Body of pancreas (tissue), 4 donors: ENCODE results near the gene ADGRL1. TPM values are rescaled to one million over a fixed set of nuclear protein-coding genes. Genes with fewer than 3 reads are reported as not detected.

Source experiments
- ATAC-seq: fragments of 150-250 bp; one replicate; pipeline ENCODE4 v1.9.1; 2016
- DNase-seq, 4 donors: peaks; one replicate each; pipeline ENCODE4 v3.0.0-alpha.2; 2019
- H3K27ac ChIP-seq, 4 donors: fragments of 200-600 bp; sonication (generic); 1 replicate in 3 of 4; 2 replicates in 1 of 4; pipeline versions ENCODE4 v1.5.1 to v1.6.1; 2016 to 2019; ENCODE audit warnings: mild to moderate bottlenecking in 1 of 4, mixed read lengths in 1 of 4, moderate library complexity in 1 of 4
- H3K27me3 ChIP-seq, 2 donors: fragments of 200-600 bp; sonication (generic); one replicate each; pipeline ENCODE4 v1.6.0; 2016; ENCODE audit warnings: mild to moderate bottlenecking in 1 of 2
- H3K36me3 ChIP-seq, 2 donors: fragments of 200-600 bp; sonication (generic); replicated peaks in 1 of 2; 2 replicates each; pipeline ENCODE4 v1.5.1; 2016; ENCODE audit warnings: low read depth in 2 of 2; ENCODE audit not compliant: insufficient read depth in 1 of 2
- H3K4me1 ChIP-seq: fragments of 200-600 bp; sonication (generic); one replicate; pipeline ENCODE4 v1.6.0; 2016
- H3K4me3 ChIP-seq, 2 donors: fragments of 200-600 bp; sonication (generic); 1 replicate in 1 of 2; 2 replicates in 1 of 2; pipeline ENCODE4 v1.5.1; 2016 to 2019
- H3K9me3 ChIP-seq, 3 donors: fragments of 200-600 bp; sonication (generic); 1 replicate in 2 of 3; 2 replicates in 1 of 3; pipeline ENCODE4 v1.5.1; 2016
- POLR2A ChIP-seq, 3 donors: fragments of 450-650 bp; IDR thresholded peaks; one replicate each; pipeline ENCODE4 v1.6.1; 2016; ENCODE audit warnings: antibody characterized with exemption in 3 of 3, mild to moderate bottlenecking in 2 of 3
- WGBS, 2 donors: methylation state at CpG; one replicate each; pipeline ENCODE4 v1.1.5; 2017; 5-methylcytosine and 5-hydroxymethylcytosine counted together
- intact Hi-C: fragments of 100-400 bp; cut with DNase I; formaldehyde crosslinking; loops from one replicate; pipeline ENCODE4 v1.15.1; 2023
- total RNA-seq, 2 donors: library from RNA; depleted of rRNA; stranded (reverse); fragments of >200 nt; gene quantifications; one replicate each; pipeline ENCODE4 v1.1.0, GENCODE V29; 2016
- TF ChIP-seq, protein P1 (sequence below), 7 experiments: fragments of 450-650 bp in 4 of 7; fragments of 200-600 bp in 3 of 7; sonication (generic) in 3 of 7; IDR thresholded peaks; one replicate each; pipeline ENCODE4 v1.5.1; 2016 to 2019; ENCODE audit warnings: antibody characterized with exemption in 7 of 7

The ADGRL1 gene
- total RNA-seq, 2 donors from 2014 or later, result 12.5 to 16.5 TPM

DNA sequence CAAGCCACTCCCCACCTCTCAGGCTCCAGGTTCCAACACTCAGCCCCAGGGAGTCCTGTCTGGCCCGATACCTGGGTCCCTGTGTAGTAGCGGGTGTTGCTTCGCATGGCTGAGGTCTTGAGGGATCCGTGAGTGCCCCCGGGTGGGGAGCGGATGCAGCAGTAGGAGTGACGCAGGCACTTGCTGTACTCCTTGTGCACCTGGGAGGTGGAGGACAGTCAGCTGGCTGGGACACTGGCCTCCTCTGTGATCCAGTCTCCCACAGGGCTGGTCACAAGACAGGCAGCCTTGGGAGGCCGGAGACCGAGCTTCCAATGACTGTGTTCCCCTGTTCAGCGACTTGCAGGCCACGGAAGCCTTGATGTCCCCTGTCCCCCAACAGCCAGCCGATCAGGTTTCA is 53.3 kb downstream of the ADGRL1 start:
- H3K27ac ChIP-seq, result no peak overlapping the region
- peaks cover 6% of the 10 kb centered on the region for H3K4me1 ChIP-seq
- H3K9me3 ChIP-seq, result no peaks in the 10 kb centered on the region
- intact Hi-C loops, result no loop called here
- peaks cover 0 to 3% of the 10 kb centered on the region in 2 donors for H3K36me3 ChIP-seq
- no peak for DNase-seq
- TF ChIP-seq POLR2A (IDR thresholded peaks at IDR 0.05), result no peak
- TF ChIP-seq, protein P1, sequence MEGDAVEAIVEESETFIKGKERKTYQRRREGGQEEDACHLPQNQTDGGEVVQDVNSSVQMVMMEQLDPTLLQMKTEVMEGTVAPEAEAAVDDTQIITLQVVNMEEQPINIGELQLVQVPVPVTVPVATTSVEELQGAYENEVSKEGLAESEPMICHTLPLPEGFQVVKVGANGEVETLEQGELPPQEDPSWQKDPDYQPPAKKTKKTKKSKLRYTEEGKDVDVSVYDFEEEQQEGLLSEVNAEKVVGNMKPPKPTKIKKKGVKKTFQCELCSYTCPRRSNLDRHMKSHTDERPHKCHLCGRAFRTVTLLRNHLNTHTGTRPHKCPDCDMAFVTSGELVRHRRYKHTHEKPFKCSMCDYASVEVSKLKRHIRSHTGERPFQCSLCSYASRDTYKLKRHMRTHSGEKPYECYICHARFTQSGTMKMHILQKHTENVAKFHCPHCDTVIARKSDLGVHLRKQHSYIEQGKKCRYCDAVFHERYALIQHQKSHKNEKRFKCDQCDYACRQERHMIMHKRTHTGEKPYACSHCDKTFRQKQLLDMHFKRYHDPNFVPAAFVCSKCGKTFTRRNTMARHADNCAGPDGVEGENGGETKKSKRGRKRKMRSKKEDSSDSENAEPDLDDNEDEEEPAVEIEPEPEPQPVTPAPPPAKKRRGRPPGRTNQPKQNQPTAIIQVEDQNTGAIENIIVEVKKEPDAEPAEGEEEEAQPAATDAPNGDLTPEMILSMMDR (IDR thresholded peaks at IDR 0.05), result no peak
- 87 to 92% methylated on average over 6 to 10 of the region's 12 CpGs for WGBS, 2 donors
- no peak for ATAC-seq
- no peak overlapping the region for H3K4me3 ChIP-seq
- no peaks in the 10 kb centered on the region for H3K27me3 ChIP-seq

DNA sequence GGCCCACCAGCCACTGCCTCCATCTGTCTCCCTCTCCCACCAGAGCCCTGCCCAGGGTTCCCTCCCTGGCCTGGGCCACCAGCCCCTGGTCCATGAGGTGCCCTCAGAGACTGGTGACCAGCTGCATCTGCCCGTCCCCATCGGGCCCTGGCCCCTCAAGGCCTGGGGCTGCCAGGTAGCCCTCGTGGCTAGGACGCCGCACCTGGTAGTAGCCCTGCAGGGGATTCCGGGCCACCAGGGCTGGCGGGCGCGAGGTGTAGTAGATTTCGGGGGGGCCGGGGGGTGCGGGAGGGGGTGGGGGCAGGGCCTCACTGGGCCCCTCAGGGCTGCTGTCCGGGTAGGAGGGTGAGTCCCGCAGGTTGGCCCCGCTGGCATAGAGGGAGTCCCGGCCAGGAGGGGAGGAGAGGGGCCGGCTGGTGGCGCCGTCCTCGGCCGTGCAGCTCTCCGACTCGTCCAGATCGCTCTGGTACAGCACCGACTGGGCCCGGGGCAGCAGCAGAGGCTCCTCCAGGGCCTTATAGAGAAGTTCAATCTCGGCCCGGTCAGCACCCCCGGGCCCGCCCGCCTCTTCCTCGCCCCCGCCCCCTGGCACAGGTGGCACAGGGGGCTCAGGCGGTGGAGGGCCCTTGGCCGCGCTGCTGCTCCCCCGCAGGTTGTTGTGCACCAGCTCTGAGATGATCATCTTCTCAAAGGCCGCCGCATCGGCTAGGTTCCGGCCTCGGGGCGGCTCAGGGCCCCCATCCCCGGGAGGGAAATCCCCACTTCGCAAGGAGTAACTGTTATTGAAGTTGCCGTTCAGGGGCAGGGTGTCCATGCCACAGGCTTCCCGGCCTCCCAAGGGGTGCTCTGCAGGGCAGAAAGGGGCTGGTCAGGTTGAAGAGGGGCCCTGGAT is 55.0 kb downstream of the ADGRL1 start:
- H3K27ac ChIP-seq, result no peak overlapping the region
- H3K27me3 ChIP-seq, result no peaks in the 10 kb centered on the region
- no peak for DNase-seq
- ATAC-seq, result no peak
- intact Hi-C loops, result no loop called here
- H3K36me3 ChIP-seq, result peaks cover 0 to 2% of the 10 kb centered on the region in 2 donors
- no peaks in the 10 kb centered on the region for H3K9me3 ChIP-seq
- peaks cover 6% of the 10 kb centered on the region for H3K4me1 ChIP-seq
- H3K4me3 ChIP-seq, result no peak overlapping the region
- TF ChIP-seq POLR2A (IDR thresholded peaks at IDR 0.05), result no peak
- TF ChIP-seq, protein P1 (IDR thresholded peaks at IDR 0.05), result no peak
- 91 to 95% methylated on average over 7 to 37 of the region's 47 CpGs for WGBS, 2 donors

DNA sequence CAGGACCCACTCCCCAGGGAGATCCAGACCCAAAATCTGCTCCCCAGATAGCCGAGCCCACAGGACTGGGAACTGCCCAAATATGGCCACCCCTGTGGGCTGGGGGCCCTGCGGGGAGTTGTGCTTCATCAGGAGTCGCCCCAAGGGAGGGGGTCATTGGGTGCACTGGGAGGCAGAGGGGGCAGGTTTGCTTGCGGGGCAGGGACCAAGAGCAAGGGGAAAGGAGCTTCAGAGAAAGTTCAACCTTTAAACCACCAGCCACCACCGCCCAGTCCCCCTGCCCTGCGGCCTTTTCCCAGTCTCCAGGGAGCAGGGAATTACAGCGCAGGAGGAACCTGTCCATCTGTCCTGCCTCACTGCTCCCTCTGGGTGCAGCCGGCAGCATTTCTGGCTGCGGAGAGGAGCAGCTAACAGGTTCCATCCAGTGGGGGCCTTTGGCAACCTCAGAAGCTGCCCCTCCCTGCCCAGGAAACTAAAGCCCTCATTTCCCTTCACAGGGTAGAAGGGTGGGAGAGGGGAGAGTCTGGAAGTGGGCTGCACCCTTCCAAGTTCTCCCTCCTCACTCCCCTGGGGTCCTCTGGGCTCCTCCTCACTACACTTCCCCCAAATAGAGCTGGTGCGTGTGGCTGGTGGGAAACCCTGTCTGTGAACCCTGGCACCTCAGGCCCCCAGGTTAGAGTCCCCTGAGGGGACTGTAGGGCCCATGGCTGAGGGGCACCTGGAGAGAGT is 55.8 kb downstream of the ADGRL1 start:
- no peak overlapping the region for H3K4me3 ChIP-seq
- H3K27me3 ChIP-seq, result no peaks in the 10 kb centered on the region
- ATAC-seq (no peak), DNase-seq (no peak)
- TF ChIP-seq POLR2A (IDR thresholded peaks at IDR 0.05), result no peak
- TF ChIP-seq, protein P1 (IDR thresholded peaks at IDR 0.05), result no peak
- H3K4me1 ChIP-seq, result peaks cover 6% of the 10 kb centered on the region
- peak overlapping the region in 1 of 4 donors; percentile 16 for H3K27ac ChIP-seq
- H3K36me3 ChIP-seq, result no peaks in the 10 kb centered on the region
- 64 to 75% methylated on average over 9 to 10 of the region's 10 CpGs for WGBS, 2 donors
- H3K9me3 ChIP-seq, result no peaks in the 10 kb centered on the region
- intact Hi-C loops, result no loop called here

DNA sequence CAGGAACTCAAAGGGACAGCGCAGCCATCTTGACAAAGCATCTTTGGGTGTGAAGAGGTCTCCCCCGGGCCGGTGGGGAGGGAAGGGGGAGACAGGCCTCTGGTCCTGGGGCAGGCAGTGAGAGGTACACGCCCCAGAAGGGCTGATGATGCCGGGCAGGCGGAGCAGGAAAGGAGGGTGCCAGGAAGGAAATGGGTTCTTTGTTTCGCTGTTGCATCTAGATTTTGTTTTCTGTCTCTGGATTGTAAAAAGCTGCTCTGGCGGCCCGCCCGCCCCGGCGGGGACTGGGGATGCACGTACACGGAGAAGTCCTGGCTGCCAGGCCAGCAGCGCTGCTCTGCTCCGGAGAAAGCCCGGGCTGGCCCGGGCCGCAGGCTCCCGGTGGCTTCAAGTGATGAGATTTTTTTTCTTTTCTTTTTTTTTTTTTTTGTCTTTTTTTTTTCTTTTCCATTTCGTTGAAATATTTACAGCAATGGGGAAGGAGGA is 56.4 kb downstream of the ADGRL1 start:
- Histone ChIP-seq H3K36me3 (no peaks in the 10 kb centered on the region), H3K9me3 (no peaks in the 10 kb centered on the region), H3K4me3 (no peak overlapping the region), H3K27me3 (no peaks in the 10 kb centered on the region), H3K27ac (peak overlapping the region in 1 of 4 donors; percentile 16), H3K4me1 (peaks cover 6% of the 10 kb centered on the region)
- intact Hi-C loops, result no loop called here
- DNase-seq (peak in 3 of 4 donors; percentile 26 to 39 (median 34)), ATAC-seq (no peak)
- WGBS, 2 donors, result 46 to 68% methylated on average over 20 to 21 of the region's 21 CpGs
- TF ChIP-seq, protein P1 (IDR thresholded peaks at IDR 0.05), result no peak
- TF ChIP-seq POLR2A (IDR thresholded peaks at IDR 0.05), result no peak
